GM19463 (cell line): ENCODE results near the gene CDCA3.

Experiments used
- ATAC-seq: cut with Tn5 transposase; IDR thresholded peaks from one replicate; pipeline ENCODE4 v1.9.1; 2021; ENCODE audit warnings: mild to moderate bottlenecking, moderate library complexity; ENCODE audit not compliant: unreplicated experiment

CDCA3 gene

DNA sequence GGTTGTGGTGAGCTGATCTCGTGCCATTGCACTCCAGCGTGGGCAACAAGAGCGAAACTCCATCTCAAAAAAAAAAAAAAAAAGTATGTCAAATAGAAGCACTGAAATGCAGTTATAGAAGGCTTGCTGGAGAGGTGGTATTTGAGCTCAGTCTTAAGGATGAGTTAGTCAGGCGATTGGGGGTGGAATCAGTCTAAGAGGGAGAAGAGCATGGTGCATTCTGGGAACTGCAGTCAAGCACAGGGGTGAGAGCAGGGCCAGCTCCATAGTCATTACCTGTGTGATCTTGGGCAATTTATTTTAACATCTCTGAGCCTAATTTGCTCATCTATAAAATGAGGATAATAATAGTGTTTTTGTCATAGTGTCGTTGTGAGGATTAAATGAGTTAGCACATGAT lies 16.2 kb downstream of the CDCA3 start:
- no peak for ATAC-seq

DNA sequence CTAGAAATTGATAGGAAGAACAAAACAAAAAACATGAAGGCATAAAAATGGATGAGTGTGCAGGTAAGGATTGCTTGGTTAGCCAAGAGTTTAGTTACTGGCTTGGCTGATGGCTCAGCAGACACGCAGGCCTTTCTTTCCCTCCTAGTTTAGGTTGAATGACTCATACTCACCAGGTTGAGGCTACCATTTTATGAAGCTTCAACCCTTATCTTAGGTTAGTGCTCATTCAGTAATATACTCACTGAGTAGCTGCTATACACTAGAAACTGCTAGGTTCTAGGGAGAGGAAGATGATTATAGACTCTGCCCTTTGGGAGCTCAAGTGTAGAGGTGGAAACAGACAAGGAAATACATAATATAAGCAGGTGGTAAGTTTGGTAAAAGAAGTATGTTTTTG lies 16.8 kb downstream of the CDCA3 start:
- ATAC-seq = no peak

DNA sequence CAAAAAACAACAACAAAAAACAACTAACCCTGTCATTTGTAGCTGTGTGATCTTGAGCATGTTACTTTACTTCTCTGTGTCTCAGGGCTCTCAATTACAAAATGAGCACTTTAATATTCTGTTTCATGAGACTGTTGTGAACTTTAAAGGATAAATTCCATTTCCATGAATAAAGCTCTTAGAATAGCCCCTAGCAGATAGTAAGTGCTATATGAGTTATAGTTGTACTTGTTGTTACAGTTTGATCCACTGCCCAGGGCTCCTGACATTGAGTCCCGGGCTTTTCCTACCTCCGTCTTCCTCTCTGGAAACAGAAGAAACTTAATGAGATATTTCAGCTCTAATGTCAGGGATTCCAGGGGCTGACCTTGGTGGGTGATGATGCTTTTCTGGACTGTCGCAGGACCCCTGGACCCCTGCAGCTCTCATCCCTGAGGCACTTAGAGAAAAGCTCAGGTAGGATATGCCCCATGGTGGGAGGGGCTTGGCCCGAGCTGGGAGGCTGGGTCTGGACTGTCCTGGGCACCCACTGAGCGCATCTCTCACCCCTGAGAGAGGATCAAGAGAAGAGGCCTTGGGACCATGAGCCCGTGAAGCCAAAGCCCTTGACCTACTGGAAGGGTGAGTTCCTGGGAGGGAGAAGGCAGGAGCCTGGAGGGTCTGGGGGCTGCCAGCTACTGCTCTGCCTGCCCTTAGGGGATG lies 17.7 kb downstream of the CDCA3 start:
- no peak for ATAC-seq

DNA sequence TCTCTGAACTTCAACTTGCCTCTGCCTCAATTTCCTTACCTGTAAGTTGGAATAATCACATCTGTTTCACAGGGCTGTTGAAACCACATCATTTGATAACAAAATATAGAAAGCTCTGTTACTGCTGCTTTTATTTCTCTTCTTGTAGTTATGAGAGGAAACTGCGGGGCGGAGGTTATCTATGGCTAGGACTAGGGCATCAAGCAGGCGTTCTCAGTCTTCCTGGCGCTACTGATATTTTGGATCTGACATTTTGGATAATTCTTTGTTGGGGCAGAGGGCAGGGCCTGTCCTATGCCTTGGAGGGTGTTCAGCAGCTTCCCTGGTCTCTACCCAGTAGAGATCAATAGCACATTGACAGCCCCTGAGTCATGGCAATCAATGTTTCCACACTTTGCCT lies 19.0 kb downstream of the CDCA3 start:
- ATAC-seq = no peak

DNA sequence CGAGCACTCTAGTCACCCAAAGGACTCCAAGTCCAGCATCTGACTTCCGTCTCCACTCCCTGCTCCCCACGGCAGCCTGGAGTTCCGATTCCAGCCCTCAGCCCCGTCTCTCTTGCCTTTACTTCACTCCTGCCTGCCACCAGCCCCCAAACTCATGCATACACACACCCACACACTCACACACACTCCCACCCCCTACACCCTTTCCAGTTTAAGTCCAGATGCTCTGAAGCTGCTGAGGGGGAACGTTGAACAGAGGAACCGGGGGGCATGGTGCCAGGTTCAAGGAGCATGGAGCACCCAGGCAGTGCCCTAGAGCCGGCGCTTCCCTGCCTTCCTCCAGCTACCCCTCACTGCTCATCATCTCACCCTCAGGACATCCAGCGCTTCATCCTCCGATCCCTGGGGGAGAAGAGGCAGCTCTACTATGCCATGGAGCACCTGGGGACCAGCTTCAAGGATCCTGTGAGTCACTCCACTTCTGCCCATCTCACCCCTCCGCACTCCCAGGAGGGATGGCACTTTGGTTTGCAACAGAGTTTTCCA lies 19.6 kb downstream of the CDCA3 start:
- no peak for ATAC-seq

DNA sequence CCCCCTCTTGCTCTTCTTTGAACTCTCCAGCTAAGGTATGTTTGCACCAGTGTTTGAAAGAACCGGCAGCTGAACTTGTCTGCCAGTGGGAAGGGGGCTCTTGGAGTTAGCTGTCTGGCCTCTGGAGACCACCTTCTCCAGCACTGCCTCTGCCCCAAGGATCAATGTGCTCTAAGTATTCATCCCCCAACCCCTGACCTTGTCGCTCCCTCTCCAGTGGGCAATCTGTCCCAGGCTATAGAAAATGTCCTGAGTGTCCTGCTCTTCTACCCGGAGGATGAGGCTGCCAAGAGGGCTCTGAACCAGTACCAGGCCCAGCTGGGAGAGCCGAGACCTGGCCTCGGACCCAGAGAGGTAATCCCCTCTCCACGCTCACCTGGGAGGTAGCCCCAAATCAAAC lies 20.1 kb downstream of the CDCA3 start:
- ATAC-seq = no peak

DNA sequence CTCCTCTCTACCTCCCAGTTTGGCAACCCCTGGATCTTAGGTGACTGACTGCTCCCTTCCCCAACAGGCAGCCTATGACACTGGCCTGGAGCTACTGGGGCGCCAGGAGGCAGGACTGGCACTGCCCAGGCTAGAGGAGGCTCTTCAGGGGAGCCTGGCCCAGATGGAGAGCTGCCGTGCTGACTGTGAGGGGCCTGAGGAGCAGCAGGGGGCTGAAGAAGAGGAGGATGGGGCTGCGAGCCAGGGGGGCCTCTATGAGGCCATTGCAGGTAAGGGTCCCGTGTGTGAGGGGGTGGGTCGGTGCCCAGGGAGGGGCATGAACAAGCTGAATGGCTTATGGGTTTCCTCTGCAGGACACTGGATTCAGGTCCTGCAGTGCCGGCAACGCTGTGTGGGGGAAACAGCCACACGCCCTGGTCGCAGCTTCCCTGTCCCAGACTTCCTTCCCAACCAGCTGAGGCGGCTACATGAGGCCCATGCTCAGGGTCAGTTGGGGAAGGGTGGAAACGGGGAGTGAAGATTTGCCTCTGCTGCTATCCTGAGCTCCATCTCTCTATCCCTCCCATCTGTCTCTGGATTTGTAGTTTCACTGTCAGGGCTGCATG lies 20.7 kb downstream of the CDCA3 start:
- no peak for ATAC-seq

DNA sequence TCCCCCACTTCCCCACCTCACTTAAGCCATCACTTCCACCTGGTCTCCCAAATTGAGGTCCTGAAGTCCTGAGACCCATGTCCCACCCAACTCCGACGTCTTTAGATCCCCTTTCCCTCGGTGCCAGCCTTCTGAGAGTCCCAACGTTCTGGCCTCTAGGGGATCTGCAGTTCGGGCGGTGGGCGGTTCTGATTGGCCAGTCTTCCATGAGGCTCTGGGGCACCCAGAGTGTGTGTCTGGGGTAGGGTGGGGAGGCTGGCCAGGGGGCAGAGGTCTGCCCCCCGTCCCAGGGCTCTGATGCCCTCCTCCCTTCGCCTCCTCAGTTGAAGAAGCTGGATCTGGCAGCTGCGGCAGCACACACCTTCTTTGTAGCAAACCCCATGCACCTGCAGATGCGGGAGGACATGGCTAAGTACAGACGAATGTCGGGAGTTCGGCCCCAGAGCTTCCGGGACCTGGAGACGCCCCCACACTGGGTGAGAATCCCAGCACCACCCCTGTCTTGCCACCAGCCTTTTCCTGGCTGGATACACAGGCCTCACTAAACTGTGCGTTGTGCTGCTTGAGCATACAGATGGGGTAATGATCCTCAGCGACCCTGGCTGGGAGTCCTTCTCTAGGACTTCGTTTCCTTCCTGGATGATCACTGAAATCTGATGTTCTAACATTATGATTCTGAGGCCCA lies 21.4 kb downstream of the CDCA3 start:
- ATAC-seq = no peak

DNA sequence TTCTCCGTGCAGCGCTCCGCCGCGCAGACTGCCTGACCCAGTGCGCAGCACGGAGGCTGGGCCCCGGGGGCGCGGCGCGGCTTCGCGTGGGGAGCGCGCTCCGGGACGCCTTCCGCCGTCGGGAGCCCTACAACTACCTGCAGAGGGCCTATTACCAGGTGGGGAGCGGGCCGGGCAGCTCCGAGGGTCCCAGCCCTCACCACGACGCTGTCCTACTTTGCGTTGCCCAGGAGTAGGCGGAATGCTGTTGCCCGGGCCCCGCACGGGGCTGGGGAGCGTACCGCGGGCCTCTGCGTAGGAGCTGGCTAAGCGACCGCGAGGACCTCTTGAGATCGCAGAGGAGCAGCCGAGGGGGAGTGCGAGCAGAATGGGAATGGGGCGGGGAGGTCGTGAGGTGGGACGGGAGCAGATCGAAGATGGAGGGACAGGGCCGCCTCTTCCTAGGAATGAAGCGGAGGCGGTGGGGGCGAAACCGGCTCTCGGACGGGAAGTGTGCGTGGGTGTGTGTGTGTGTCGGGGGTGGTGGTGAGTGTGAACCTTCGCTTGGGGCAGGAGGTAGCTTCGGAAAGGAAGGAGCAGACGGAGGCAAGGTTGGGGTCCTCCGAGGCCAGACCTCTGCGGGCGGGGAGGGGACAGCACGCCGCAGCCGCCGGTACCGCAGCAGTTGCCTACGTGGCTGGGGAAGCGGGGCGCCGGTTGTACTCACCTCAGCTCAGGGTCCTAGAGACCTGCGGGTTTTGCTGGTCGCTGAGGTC lies 22.1 kb downstream of the CDCA3 start:
- no peak for ATAC-seq

DNA sequence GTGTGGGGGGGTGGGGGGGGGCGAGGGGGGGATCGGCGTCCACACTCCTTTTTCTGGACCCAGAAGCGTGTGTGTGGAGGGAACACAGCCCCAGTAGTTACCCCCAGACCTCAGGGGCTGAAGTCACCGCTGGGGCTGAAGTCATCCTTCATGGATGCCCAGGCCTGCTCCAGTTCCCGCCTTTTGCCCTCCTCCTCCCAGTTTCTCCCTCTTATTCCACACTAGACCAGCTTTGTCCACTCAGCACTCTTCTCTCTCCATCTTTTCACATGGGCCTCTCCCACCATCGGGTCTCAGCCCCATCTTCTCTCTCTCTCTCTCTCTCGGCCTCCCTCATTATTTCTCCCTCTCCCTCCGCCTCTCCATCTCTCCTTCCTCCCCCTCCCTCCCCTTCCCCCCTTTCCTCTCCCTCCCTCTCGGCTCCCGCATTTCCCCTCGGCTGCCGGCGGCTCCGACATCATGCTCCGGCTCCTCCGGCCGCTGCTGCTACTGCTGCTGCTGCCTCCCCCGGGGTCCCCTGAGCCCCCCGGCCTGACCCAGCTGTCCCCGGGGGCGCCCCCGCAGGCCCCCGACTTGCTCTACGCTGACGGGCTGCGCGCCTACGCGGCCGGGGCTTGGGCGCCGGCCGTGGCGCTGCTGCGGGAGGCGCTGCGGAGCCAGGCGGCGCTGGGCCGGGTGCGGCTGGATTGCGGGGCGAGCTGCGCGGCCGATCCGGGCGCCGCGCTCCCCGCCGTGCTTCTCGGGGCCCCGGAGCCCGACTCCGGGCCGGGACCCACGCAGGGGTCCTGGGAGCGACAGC lies 22.9 kb downstream of the CDCA3 start, which contains the start of gene P3H3:
P3H3 (plus strand) TSS at position 426 of the 799 bp plus-strand sequence; CDS start at position 460, 34 bp downstream.
- ATAC-seq = no peak

DNA sequence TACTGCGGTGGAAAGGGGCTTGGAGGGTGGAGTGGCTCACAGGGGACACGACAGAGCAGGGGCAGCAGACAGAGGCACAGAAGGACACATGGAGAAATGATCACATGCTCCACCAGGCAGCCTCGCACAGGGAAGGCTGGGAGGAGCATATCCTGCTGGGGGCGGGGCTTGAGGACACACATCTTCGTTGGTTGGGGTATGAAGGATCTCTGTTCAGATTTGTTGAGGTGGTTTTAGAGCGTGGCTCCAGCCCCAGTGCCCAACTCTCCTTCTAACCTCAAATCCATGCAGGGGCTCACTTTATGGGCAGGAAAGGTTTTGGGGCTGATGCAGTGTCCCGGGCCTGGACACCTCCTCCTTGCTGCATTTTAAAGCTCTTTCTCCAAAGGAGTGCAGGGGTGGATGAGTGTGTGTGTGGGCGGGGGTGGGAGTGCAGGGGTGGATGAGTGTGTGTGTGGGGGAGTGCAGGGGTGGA lies 23.6 kb downstream of the CDCA3 start:
- ATAC-seq = no peak

DNA sequence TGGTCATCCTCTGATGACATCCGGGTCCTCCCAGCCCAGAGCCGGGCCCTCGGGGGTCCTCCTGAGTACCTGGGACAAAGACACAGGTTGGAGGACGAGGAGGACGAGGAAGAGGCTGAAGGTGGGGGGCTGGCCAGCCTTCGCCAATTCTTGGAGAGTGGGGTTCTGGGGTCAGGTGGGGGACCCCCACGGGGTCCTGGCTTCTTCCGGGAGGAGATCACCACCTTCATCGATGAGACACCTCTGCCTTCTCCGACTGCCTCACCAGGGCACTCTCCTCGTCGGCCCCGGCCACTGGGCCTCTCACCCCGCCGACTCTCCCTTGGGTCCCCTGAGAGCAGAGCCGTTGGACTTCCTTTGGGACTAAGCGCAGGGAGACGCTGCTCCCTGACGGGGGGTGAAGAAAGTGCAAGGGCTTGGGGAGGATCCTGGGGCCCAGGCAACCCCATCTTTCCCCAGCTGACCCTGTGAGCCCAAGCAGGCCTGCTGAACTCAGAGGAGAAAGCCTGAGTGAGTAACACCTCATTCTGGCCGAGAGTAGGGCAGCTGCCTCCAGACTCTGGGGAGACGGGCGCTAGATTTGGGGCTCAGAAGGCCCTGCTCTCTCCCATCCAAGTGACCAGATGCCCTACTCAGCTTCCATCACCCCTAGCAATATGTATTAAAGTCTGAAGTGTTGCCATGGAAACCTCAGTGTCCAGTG lies 24.2 kb downstream of the CDCA3 start:
- no peak for ATAC-seq

DNA sequence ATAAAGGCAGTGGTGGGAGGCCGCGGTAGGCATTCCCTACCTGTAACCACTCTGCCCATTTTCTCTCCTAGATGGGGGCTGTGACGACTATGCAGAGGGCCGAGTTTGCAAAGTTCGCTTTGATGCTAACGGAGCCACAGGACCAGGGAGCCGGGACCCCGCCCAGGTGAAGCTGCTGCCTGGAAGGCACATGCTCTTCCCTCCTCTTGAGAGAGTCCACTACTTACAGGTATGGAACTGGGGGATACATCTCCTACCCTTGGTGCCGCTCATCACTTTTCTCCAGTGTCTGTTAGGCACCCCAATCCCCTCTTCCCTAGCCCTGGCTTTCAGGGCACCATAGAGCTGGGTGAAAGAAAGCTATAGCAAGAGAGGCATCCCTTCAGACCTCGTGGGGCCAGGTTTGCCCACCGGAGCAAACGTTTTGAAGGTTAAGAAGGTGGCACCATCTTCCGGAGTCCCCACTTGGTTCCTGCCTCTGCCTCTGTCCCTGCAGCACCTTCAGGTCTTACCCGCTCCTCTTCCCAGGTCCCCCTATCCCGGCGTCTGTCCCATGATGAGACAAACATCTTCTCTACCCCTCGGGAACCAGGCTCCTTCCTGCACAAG lies 24.9 kb downstream of the CDCA3 start:
- no peak for ATAC-seq

DNA sequence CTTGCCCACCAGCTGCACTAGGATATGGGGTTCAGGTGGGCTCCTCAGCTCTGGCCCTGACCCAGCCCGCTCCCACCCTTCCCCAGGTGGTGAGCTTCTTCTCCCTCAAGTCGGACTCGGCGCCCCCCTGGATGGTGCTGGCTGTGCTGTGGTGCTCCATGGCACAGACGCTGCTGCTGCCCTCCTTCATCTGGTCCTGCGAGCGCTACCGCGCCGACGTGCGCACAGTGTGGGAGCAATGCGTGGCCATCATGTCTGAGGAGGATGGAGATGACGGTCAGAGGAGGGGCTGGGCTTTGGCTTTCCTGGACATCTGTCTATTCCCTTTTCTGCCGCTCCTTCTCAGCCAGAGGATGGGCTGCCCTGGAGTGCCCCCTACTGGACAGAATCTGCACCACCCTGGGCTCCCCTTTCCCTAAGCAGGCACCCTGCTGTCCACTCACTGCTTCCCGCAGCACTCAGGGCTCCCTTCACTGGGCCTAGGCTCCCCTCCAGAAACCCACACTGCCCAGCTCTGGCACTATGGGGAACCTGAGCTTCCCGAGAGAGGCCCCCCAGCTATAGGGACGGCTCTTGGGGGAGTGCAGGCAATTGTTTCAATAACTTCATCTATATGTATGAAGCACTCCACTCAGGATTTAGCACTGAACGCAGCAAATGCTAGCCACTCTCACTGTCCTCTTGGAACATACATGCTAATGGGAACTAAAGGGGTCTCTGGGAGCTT lies 25.5 kb downstream of the CDCA3 start:
- ATAC-seq = no peak

DNA sequence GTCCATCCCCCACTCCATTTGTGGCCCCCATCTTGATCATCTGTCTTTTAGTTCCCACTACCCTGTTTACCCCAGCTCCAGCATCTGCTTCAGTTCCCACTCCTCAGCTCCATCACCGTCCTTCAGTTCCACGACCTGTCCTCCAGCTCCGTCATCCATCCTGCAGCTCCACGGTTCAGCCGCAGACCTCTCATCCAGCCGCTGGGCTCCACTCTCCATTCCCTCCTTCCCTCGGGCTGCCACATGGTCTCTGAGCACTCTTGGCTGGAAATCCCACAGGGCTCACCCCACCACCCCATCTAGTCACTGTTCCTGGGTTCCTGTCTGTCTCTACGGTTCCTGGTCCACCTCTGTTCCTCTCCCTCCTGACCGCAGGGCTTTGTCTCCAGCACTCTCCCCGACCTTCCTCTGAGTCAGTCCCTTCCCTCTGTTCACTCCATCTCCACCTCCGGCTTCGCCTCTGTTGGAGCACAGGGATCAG lies 26.1 kb downstream of the CDCA3 start:
- no peak for ATAC-seq

DNA sequence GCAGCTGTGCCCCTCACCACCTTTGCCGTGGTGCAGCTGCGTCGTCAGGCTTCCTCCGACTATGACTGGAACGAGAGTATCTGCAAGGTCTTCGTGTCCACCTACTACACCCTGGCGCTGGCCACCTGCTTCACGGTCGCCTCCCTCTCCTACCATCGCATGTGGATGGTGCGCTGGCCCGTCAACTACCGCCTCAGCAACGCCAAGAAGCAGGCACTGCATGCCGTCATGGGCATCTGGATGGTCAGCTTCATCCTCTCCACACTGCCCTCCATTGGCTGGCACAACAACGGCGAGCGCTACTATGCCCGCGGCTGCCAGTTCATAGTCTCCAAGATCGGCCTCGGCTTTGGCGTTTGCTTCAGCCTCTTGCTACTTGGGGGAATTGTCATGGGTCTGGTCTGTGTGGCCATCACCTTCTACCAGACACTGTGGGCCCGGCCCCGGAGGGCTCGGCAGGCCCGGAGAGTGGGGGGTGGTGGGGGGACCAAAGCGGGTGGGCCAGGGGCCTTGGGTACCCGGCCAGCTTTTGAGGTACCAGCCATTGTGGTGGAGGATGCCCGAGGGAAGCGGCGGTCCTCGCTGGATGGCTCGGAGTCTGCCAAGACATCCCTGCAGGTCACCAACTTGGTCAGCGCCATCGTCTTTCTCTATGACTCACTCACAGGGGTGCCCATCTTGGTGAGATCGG lies 26.9 kb downstream of the CDCA3 start:
- no peak for ATAC-seq

DNA sequence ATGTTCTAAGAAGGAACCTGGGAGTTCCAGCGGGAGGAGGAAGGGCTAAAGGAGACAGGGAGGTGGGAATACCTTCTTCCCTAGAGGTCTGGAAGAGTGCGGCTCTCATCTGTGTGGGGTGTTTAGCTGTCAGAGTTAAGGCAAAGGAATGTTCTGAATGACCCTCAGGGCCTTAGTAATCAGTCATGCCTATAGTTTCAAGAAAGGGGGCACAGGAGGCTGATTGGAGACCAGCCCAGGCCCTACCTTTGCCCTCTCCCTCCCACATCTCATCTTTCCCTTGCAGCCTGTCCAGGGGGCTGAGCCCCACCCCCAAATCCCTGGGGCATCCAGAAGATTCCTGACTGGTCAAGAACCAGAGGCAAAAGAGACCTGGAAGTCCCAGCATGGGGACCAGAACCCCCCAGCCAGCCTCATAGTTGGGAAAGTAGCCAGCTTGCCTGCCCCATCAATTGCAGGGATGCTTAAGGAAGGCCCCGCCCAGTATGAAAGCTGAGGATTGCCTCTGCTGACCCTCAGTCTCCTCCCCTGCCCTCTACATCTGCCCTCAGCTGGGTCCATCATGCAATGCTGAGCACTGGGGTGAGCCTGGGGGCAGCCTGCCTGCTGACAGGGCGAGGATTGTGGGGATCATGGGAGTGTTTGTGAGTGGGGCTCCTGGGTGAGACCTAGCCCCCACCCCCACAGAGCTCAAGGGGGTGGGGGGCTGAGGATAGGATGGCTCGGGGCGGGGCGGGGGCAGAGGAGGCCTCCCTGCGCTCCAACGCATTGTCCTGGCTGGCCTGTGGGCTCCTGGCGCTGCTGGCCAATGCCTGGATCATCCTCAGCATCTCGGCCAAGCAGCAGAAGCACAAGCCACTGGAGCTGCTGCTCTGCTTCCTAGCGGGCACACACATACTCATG lies 27.7 kb downstream of the CDCA3 start:
- ATAC-seq = no peak
